H9 (cell line): Measurements from ENCODE around the gene BABAM1. TPM values are rescaled to one million over a fixed set of nuclear protein-coding genes. Genes with fewer than 3 reads are reported as not detected.

ENCODE experiments used
- DNase-seq: peaks from one replicate; pipeline ENCODE4 v3.0.0-alpha.2; 2017
- H2AFZ ChIP-seq: one replicate; pipeline ENCODE4 v1.6.1; 2013; ENCODE audit warnings: mild to moderate bottlenecking, low read length, control low read depth, moderate library complexity
- H2AK5ac ChIP-seq: 2 replicates; pipeline ENCODE4 v1.6.1; 2013; ENCODE audit warnings: low read length, control low read depth, mixed read lengths; ENCODE audit not compliant: insufficient read length
- H2BK120ac ChIP-seq: one replicate; pipeline ENCODE4 v1.6.1; 2013; ENCODE audit warnings: low read depth, mild to moderate bottlenecking, low read length, control low read depth, inconsistent platforms; ENCODE audit not compliant: poor library complexity, severe bottlenecking
- H2BK12ac ChIP-seq: 2 replicates; pipeline ENCODE4 v1.6.1; 2013; ENCODE audit warnings: low read length, control low read depth, mixed read lengths, low read depth; ENCODE audit not compliant: insufficient read length
- H2BK15ac ChIP-seq: 2 replicates; pipeline ENCODE4 v1.6.1; 2013; ENCODE audit warnings: low read depth, low read length, control low read depth
- H2BK20ac ChIP-seq: one replicate; pipeline ENCODE4 v1.6.1; 2013; ENCODE audit warnings: low read depth, mild to moderate bottlenecking, low read length, control low read depth, inconsistent platforms; ENCODE audit not compliant: poor library complexity, severe bottlenecking
- H2BK5ac ChIP-seq: 2 replicates; pipeline ENCODE4 v1.6.1; 2013; ENCODE audit warnings: low read length, control low read depth, mixed read lengths; ENCODE audit not compliant: insufficient read length
- H3K14ac ChIP-seq: 2 replicates; pipeline ENCODE4 v1.6.1; 2013; ENCODE audit warnings: low read length, control low read depth; ENCODE audit not compliant: insufficient read depth
- H3K18ac ChIP-seq: 2 replicates; pipeline ENCODE4 v1.6.1; 2013; ENCODE audit warnings: low read depth, mild to moderate bottlenecking, mixed read lengths, low read length, control low read depth; ENCODE audit not compliant: insufficient read length
- H3K23ac ChIP-seq: 2 replicates; pipeline ENCODE4 v1.6.1; 2013; ENCODE audit warnings: low read length, control low read depth, mixed read lengths, low read depth; ENCODE audit not compliant: insufficient read length
- H3K23me2 ChIP-seq: 2 replicates; pipeline ENCODE4 v1.6.1; 2013; ENCODE audit warnings: low read depth, mild to moderate bottlenecking, mixed read lengths, low read length, control low read depth; ENCODE audit not compliant: insufficient read length, poor library complexity, severe bottlenecking
- H3K27ac ChIP-seq: 2 replicates; pipeline ENCODE4 v1.5.1; 2013; ENCODE audit warnings: low read length, control low read depth, mixed read lengths, low read depth; ENCODE audit not compliant: insufficient read length
- H3K27me3 ChIP-seq: 2 replicates; pipeline ENCODE4 v1.6.1; 2013; ENCODE audit warnings: low read length, control low read depth, inconsistent platforms; ENCODE audit not compliant: insufficient read depth
- H3K4ac ChIP-seq: 2 replicates; pipeline ENCODE4 v1.6.1; 2013; ENCODE audit warnings: low read depth, mild to moderate bottlenecking, control low read depth, inconsistent platforms, low read length, moderate library complexity
- H3K4me1 ChIP-seq: 2 replicates; pipeline ENCODE4 v1.6.1; 2013; ENCODE audit warnings: low read length, control low read depth, inconsistent platforms; ENCODE audit not compliant: insufficient read depth
- H3K4me2 ChIP-seq: 2 replicates; pipeline ENCODE4 v1.6.1; 2013; ENCODE audit warnings: low read length, control low read depth, mixed read lengths; ENCODE audit not compliant: insufficient read length, insufficient read depth
- H3K56ac ChIP-seq: 2 replicates; pipeline ENCODE4 v1.6.1; 2013; ENCODE audit warnings: low read depth, mild to moderate bottlenecking, mixed read lengths, low read length, control low read depth; ENCODE audit not compliant: insufficient read length
- H3K79me1 ChIP-seq: 2 replicates; pipeline ENCODE4 v1.6.1; 2013; ENCODE audit warnings: low read depth, mild to moderate bottlenecking, moderate library complexity, low read length, control low read depth, inconsistent platforms; ENCODE audit not compliant: insufficient read depth, poor library complexity, severe bottlenecking
- H3K79me2 ChIP-seq: 2 replicates; pipeline ENCODE4 v1.6.1; 2013; ENCODE audit warnings: low read length, control low read depth, inconsistent platforms; ENCODE audit not compliant: insufficient read depth
- H3K9ac ChIP-seq: 2 replicates; pipeline ENCODE4 v1.6.1; 2013; ENCODE audit warnings: low read length, control low read depth, mixed read lengths; ENCODE audit not compliant: insufficient read length; ENCODE audit errors: extremely low read depth
- H3K9me3 ChIP-seq: one replicate; pipeline ENCODE4 v1.6.1; 2013; ENCODE audit warnings: low read depth, low read length, inconsistent platforms; ENCODE audit not compliant: control insufficient read depth
- H3T11ph ChIP-seq: one replicate; pipeline ENCODE4 v1.6.1; 2013; ENCODE audit warnings: mild to moderate bottlenecking, low read length, control low read depth, inconsistent platforms
- H4K20me1 ChIP-seq: one replicate; pipeline ENCODE4 v1.6.1; 2013; ENCODE audit not compliant: control insufficient read depth, insufficient read length, insufficient read depth
- H4K5ac ChIP-seq: 2 replicates; pipeline ENCODE4 v1.6.1; 2013; ENCODE audit warnings: low read depth, mild to moderate bottlenecking, mixed read lengths, low read length, control low read depth; ENCODE audit not compliant: insufficient read length
- H4K8ac ChIP-seq: replicated peaks from 2 replicates; pipeline ENCODE4 v1.6.1; 2013; ENCODE audit warnings: low read length, control low read depth, mixed read lengths, low read depth; ENCODE audit not compliant: insufficient read length
- H4K91ac ChIP-seq: 2 replicates; pipeline ENCODE4 v1.6.1; 2013; ENCODE audit warnings: low read depth, mild to moderate bottlenecking, moderate library complexity, mixed read lengths, low read length, control low read depth; ENCODE audit not compliant: insufficient read length
- H3K27ac Mint-ChIP-seq, 3 experiments: 2 replicates in 2 of 3; 3 replicates in 1 of 3; pipeline ENCODE4 v1.8.0; 2020 to 2021; ENCODE audit warnings: mixed read lengths in 3 of 3, mild to moderate bottlenecking in 1 of 3, moderate library complexity in 1 of 3
- H3K27me3 Mint-ChIP-seq: 2 replicates; pipeline ENCODE4 v1.8.0; 2021; ENCODE audit warnings: low read depth, mild to moderate bottlenecking, moderate library complexity, mixed read lengths
- H3K36me3 Mint-ChIP-seq, 3 experiments: 2 replicates in 2 of 3; 3 replicates in 1 of 3; pipeline ENCODE4 v1.8.0; 2020 to 2021; ENCODE audit warnings: low read depth in 3 of 3, mixed read lengths in 3 of 3; ENCODE audit not compliant: insufficient read depth in 1 of 3
- H3K4me1 Mint-ChIP-seq, 2 experiments: 2 replicates each; pipeline ENCODE4 v1.8.0; 2020; ENCODE audit warnings: mixed read lengths in 2 of 2
- H3K4me3 Mint-ChIP-seq, 2 experiments: 2 replicates in 1 of 2; 3 replicates in 1 of 2; pipeline ENCODE4 v1.8.0; 2020 to 2021; ENCODE audit warnings: mild to moderate bottlenecking in 2 of 2, mixed read lengths in 2 of 2, moderate library complexity in 1 of 2
- H3K9me3 Mint-ChIP-seq, 2 experiments: 2 replicates in 1 of 2; 3 replicates in 1 of 2; pipeline ENCODE4 v1.8.0; 2020; ENCODE audit warnings: mild to moderate bottlenecking in 2 of 2, mixed read lengths in 2 of 2, moderate library complexity in 1 of 2
- CTCF ChIP-seq: fragments of 200-600 bp; sonication (generic); conservative IDR thresholded peaks from 3 replicates; pipeline ENCODE4 v1.8.0; 2021; ENCODE audit warnings: antibody characterized with exemption, mild to moderate bottlenecking
- WGBS: extraction: QIAGEN DNeasy Blood & Tissue Kit; methylation state at CpG from one replicate; pipeline ENCODE4 v1.1.7; 2013; ENCODE audit warnings: missing lambda C conversion rate, low lambda C conversion rate, mixed read lengths; ENCODE audit not compliant: insufficient read length; ENCODE audit errors: extremely low coverage; 5-methylcytosine and 5-hydroxymethylcytosine counted together
- total RNA-seq: library from RNA; stranded (reverse); gene quantifications from 2 replicates; pipeline ENCODE4 v1.2.1, GENCODE V29; 2021

The BABAM1 gene
- total RNA-seq, 1 experiment from 2014 or later, result 130 TPM

GRCh38 chr19:17262557-17262956, 4.7 kb upstream of the BABAM1 start:
- no peaks in the 10 kb centered on the region for H3K23me2 ChIP-seq
- H3K4me2 ChIP-seq, result no peak overlapping the region
- Mint-ChIP-seq H3K4me1 (peaks cover 15 to 28% of the 10 kb centered on the region in 2 experiments), H3K27me3 (peaks cover 1% of the 10 kb centered on the region), H3K9me3 (no peaks in the 10 kb centered on the region; a peak in 1 of 5 replicates), H3K36me3 (peaks cover 0 to 13% (median 0%) of the 10 kb centered on the region in 3 experiments; a peak in 3 of 7 replicates), H3K27ac (peak overlapping the region in 2 of 3 experiments; percentile 28 to 40; a peak in 2 of 7 replicates), H3K4me3 (no peak overlapping the region)
- DNase-seq, result no peak
- H4K91ac ChIP-seq, result no peak overlapping the region
- no peak overlapping the region for H3K4ac ChIP-seq
- peaks cover 4% of the 10 kb centered on the region; the same call in 1 of the 2 replicates for H3K4me1 ChIP-seq
- H3K9ac ChIP-seq, result no peak overlapping the region
- no peaks in the 10 kb centered on the region for H3K79me1 ChIP-seq
- no peak overlapping the region for H2AK5ac ChIP-seq
- H3K56ac ChIP-seq, result no peak overlapping the region
- H2BK5ac ChIP-seq, result no peak overlapping the region
- no peak overlapping the region for H2BK120ac ChIP-seq
- no peaks in the 10 kb centered on the region for H3K79me2 ChIP-seq
- TF ChIP-seq CTCF, result no peak
- no peak overlapping the region for H2BK20ac ChIP-seq
- H3K27ac ChIP-seq, result no peak overlapping the region
- no peak overlapping the region; the same call in 1 of the 2 replicates for H3K14ac ChIP-seq
- no peak overlapping the region for H2BK12ac ChIP-seq
- H2BK15ac ChIP-seq, result no peak overlapping the region
- no peak overlapping the region for H2AFZ ChIP-seq
- no CpG with 5 or more reads among the region's 16 CpGs for WGBS
- no peaks in the 10 kb centered on the region for H4K20me1 ChIP-seq
- H3T11ph ChIP-seq, result no peak overlapping the region
- H3K9me3 ChIP-seq, result peaks cover 13% of the 10 kb centered on the region
- no peak overlapping the region for H3K23ac ChIP-seq
- H4K8ac ChIP-seq, result no peak overlapping the region
- no peaks in the 10 kb centered on the region for H3K27me3 ChIP-seq
- H3K18ac ChIP-seq, result no peak overlapping the region
- no peak overlapping the region for H4K5ac ChIP-seq
